A549 (cell line): Measurements from ENCODE around the gene MPPED2.

Experiments used
- EP300 ChIP-seq, 2 experiments: fragments of >200 bp; sonication (Bioruptor Twin); formaldehyde crosslinking; IDR thresholded peaks; 2 replicates in 1 of 2; 3 replicates in 1 of 2; pipeline ENCODE4 v1.6.1; 2016 to 2017
- HEYL ChIP-seq: fragments of 250-450 bp; sonication (Bioruptor Pico); IDR thresholded peaks from 2 replicates; pipeline ENCODE4 v1.8.0; 2021; ENCODE audit warnings: mild to moderate bottlenecking, moderate library complexity
- HOXA7 ChIP-seq: fragments of 250-450 bp; sonication (Bioruptor Pico); IDR thresholded peaks from 2 replicates; pipeline ENCODE4 v1.5.0; 2020; ENCODE audit warnings: mild to moderate bottlenecking, moderate library complexity
- KDM5A ChIP-seq: fragments of 200-600 bp; sonication (generic); IDR thresholded peaks from 2 replicates; pipeline ENCODE4 v1.6.1; 2016; ENCODE audit warnings: antibody characterized with exemption, mild to moderate bottlenecking
- MAFK ChIP-seq: fragments of 450-650 bp; IDR thresholded peaks from 2 replicates; pipeline ENCODE4 v1.6.1; 2014; ENCODE audit not compliant: partially characterized antibody
- POLR2A ChIP-seq: IDR thresholded peaks from 2 replicates; pipeline ENCODE4 v1.6.1; 2012; ENCODE audit warnings: mild to moderate bottlenecking, low read length
- RFX5 ChIP-seq: fragments of 450-650 bp; IDR thresholded peaks from 2 replicates; pipeline ENCODE4 v1.7.1; 2014; ENCODE audit warnings: antibody characterized with exemption, mild to moderate bottlenecking, moderate library complexity
- RNF2 ChIP-seq: fragments of 200-600 bp; sonication (generic); IDR thresholded peaks from 2 replicates; pipeline ENCODE4 v1.6.1; 2016; ENCODE audit warnings: low read depth, mild to moderate bottlenecking, antibody characterized with exemption, moderate library complexity, borderline replicate concordance
- SMC3 ChIP-seq: fragments of >200 bp; sonication (Bioruptor Twin); formaldehyde crosslinking; IDR thresholded peaks from 3 replicates; pipeline ENCODE4 v1.6.1; 2018; ENCODE audit warnings: inconsistent platforms
- ZFP36 ChIP-seq: fragments of 450-650 bp; IDR thresholded peaks from 2 replicates; pipeline ENCODE4 v1.6.1; 2014; ENCODE audit warnings: borderline replicate concordance; ENCODE audit not compliant: partially characterized antibody
- TF ChIP-seq, protein P1 (sequence below): fragments of >200 bp; sonication (Bioruptor Twin); formaldehyde crosslinking; IDR thresholded peaks from 3 replicates; pipeline ENCODE4 v1.5.1; 2016
- TF ChIP-seq, protein P2 (sequence below): fragments of 200-600 bp; sonication (generic); IDR thresholded peaks from 2 replicates; pipeline ENCODE4 v1.6.1; 2016; ENCODE audit warnings: antibody characterized with exemption, mild to moderate bottlenecking, moderate library complexity
- TF ChIP-seq, protein P3 (sequence below): fragments of 450-650 bp; IDR thresholded peaks from 2 replicates; pipeline ENCODE4 v1.6.1; 2014; ENCODE audit warnings: antibody characterized with exemption

DNA sequence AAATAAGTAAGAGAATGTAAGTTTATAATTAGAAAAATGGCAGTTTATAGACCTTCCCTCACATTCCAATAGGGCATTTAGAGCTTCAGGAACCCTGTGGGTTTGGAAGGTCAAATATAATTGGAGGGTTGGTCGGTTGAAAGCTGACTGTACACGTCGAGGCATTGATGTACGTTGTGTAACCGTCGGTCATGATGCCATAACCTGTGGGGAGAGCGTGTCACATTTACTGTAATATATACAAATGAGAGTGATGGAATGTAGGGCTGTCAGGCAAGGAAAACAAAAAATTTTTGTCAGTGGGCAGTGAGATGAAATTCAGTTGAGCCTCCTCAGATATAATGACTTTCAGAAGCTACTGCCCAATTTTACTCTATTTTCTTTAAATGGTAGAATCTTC, 174.8 kb downstream of the MPPED2 start:
- TF ChIP-seq, protein P1, sequence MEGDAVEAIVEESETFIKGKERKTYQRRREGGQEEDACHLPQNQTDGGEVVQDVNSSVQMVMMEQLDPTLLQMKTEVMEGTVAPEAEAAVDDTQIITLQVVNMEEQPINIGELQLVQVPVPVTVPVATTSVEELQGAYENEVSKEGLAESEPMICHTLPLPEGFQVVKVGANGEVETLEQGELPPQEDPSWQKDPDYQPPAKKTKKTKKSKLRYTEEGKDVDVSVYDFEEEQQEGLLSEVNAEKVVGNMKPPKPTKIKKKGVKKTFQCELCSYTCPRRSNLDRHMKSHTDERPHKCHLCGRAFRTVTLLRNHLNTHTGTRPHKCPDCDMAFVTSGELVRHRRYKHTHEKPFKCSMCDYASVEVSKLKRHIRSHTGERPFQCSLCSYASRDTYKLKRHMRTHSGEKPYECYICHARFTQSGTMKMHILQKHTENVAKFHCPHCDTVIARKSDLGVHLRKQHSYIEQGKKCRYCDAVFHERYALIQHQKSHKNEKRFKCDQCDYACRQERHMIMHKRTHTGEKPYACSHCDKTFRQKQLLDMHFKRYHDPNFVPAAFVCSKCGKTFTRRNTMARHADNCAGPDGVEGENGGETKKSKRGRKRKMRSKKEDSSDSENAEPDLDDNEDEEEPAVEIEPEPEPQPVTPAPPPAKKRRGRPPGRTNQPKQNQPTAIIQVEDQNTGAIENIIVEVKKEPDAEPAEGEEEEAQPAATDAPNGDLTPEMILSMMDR = no peak
- TF ChIP-seq, protein P2, sequence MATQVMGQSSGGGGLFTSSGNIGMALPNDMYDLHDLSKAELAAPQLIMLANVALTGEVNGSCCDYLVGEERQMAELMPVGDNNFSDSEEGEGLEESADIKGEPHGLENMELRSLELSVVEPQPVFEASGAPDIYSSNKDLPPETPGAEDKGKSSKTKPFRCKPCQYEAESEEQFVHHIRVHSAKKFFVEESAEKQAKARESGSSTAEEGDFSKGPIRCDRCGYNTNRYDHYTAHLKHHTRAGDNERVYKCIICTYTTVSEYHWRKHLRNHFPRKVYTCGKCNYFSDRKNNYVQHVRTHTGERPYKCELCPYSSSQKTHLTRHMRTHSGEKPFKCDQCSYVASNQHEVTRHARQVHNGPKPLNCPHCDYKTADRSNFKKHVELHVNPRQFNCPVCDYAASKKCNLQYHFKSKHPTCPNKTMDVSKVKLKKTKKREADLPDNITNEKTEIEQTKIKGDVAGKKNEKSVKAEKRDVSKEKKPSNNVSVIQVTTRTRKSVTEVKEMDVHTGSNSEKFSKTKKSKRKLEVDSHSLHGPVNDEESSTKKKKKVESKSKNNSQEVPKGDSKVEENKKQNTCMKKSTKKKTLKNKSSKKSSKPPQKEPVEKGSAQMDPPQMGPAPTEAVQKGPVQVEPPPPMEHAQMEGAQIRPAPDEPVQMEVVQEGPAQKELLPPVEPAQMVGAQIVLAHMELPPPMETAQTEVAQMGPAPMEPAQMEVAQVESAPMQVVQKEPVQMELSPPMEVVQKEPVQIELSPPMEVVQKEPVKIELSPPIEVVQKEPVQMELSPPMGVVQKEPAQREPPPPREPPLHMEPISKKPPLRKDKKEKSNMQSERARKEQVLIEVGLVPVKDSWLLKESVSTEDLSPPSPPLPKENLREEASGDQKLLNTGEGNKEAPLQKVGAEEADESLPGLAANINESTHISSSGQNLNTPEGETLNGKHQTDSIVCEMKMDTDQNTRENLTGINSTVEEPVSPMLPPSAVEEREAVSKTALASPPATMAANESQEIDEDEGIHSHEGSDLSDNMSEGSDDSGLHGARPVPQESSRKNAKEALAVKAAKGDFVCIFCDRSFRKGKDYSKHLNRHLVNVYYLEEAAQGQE = no peak
- TF ChIP-seq SMC3 (no peak), MAFK (no peak), KDM5A (no peak), ZFP36 (no peak), POLR2A (no peak), EP300 (IDR thresholded peaks at IDR 0.05) (no peak), HEYL (no peak), RFX5 (no peak), HOXA7 (CRISPR knock-in tag) (no peak), RNF2 (no peak)
- TF ChIP-seq, protein P3, sequence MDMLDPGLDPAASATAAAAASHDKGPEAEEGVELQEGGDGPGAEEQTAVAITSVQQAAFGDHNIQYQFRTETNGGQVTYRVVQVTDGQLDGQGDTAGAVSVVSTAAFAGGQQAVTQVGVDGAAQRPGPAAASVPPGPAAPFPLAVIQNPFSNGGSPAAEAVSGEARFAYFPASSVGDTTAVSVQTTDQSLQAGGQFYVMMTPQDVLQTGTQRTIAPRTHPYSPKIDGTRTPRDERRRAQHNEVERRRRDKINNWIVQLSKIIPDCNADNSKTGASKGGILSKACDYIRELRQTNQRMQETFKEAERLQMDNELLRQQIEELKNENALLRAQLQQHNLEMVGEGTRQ = no peak
